Measurements from ENCODE around the gene CCL1.
"Not testable (repeated sequence)": the region's sequence is repeated elsewhere in the genome, so short reads cannot be mapped to it uniquely, and the experiment has no call there.

- TF ChIP-seq CTCF, POLR2A (IDR thresholded peaks at IDR 0.05): not testable (repeated sequence)
These were observed 35.5 kb downstream of the CCL1 start for GRCh38 chr17:34327580-34327979.

Measured in Peyer's patch (tissue), 4 donors.